Osteoblast (primary cell): ENCODE data around the gene HES1. TPM values are rescaled to one million over a fixed set of nuclear protein-coding genes. Genes with fewer than 3 reads are reported as not detected.
A peak's percentile ranks its signal among the peaks of the same experiment; 100 is the strongest.
"Not testable (repeated sequence)": the region's sequence is repeated elsewhere in the genome, so short reads cannot be mapped to it uniquely, and the experiment has no call there.

Source experiments
- DNase-seq: peaks from one replicate; pipeline ENCODE4 v3.0.0; 2011; ENCODE audit warnings: low spot score, mixed read lengths; ENCODE audit not compliant: insufficient read length; ENCODE audit errors: missing footprints
- H2AFZ ChIP-seq: 2 replicates; pipeline ENCODE4 v1.6.0; 2011; ENCODE audit warnings: mild to moderate bottlenecking, low read length
- H3K27ac ChIP-seq: 2 replicates; pipeline ENCODE4 v1.5.1; 2011; ENCODE audit warnings: mild to moderate bottlenecking, low read depth, low read length, moderate library complexity
- H3K27me3 ChIP-seq: 2 replicates; pipeline ENCODE4 v1.6.0; 2012; ENCODE audit warnings: mild to moderate bottlenecking, control low read depth, inconsistent platforms, low read length, moderate library complexity; ENCODE audit not compliant: insufficient read depth
- H3K36me3 ChIP-seq: 2 replicates; pipeline ENCODE4 v1.5.1; 2011; ENCODE audit warnings: mild to moderate bottlenecking, low read length, control low read depth, moderate library complexity; ENCODE audit not compliant: insufficient read depth
- H3K4me1 ChIP-seq: 2 replicates; pipeline ENCODE4 v1.5.1; 2011; ENCODE audit warnings: mild to moderate bottlenecking, low read length, control low read depth, moderate library complexity; ENCODE audit not compliant: insufficient read depth
- H3K4me2 ChIP-seq: 2 replicates; pipeline ENCODE4 v1.6.0; 2011; ENCODE audit warnings: mild to moderate bottlenecking, low read length; ENCODE audit not compliant: insufficient read depth
- H3K4me3 ChIP-seq: fragments of 200-600 bp; sonication (generic); 3 replicates; pipeline ENCODE4 v1.5.1; 2012; ENCODE audit warnings: mild to moderate bottlenecking, low read length, inconsistent platforms; ENCODE audit not compliant: insufficient read depth
- H3K79me2 ChIP-seq: 2 replicates; pipeline ENCODE4 v1.6.0; 2012; ENCODE audit warnings: mild to moderate bottlenecking, low read length, control low read depth, inconsistent platforms; ENCODE audit not compliant: insufficient read depth
- H3K9me3 ChIP-seq: 2 replicates; pipeline ENCODE4 v1.5.1; 2011; ENCODE audit warnings: low read depth, low read length, control low read depth
- H4K20me1 ChIP-seq: 2 replicates; pipeline ENCODE4 v1.6.0; 2012; ENCODE audit warnings: mild to moderate bottlenecking, low read length, control low read depth; ENCODE audit not compliant: insufficient read depth
- CTCF ChIP-seq: IDR thresholded peaks from 2 replicates; pipeline ENCODE4 v1.5.1; 2011; ENCODE audit warnings: mild to moderate bottlenecking, low read depth, low read length, moderate library complexity; ENCODE audit errors: extremely low read depth
- total RNA-seq: library from RNA; depleted of rRNA; stranded (reverse); fragments of >200 nt; gene quantifications from 2 replicates; pipeline ENCODE4 v1.2.3, GENCODE V29; 2012

The HES1 gene
- total RNA-seq, 1 donor, result 4.7 TPM

- Histone ChIP-seq H3K9me3 (no peaks in the 10 kb centered on the region), H3K27ac (no peak overlapping the region), H3K79me2 (no peaks in the 10 kb centered on the region), H4K20me1 (no peaks in the 10 kb centered on the region), H3K27me3 (peaks cover 28% of the 10 kb centered on the region), H3K4me1 (peaks cover 18% of the 10 kb centered on the region), H3K36me3 (no peaks in the 10 kb centered on the region), H2AFZ (no peak overlapping the region), H3K4me2 (no peak overlapping the region), H3K4me3 (no peak overlapping the region)
- DNase-seq, result no peak
- TF ChIP-seq CTCF, result no peak
These were observed 9.2 kb upstream of the HES1 start for GRCh38 chr3:194126790-194127189.

- no peak for DNase-seq
- no peak for TF ChIP-seq CTCF
- no peaks in the 10 kb centered on the region for H3K36me3 ChIP-seq
- H3K4me1 ChIP-seq, result peaks cover 20% of the 10 kb centered on the region
- peaks cover 20% of the 10 kb centered on the region for H3K27me3 ChIP-seq
- no peaks in the 10 kb centered on the region for H4K20me1 ChIP-seq
- H2AFZ ChIP-seq, result no peak overlapping the region
- no peaks in the 10 kb centered on the region for H3K9me3 ChIP-seq
- no peak overlapping the region for H3K27ac ChIP-seq
- H3K4me3 ChIP-seq, result no peak overlapping the region
- no peaks in the 10 kb centered on the region for H3K79me2 ChIP-seq
- no peak overlapping the region for H3K4me2 ChIP-seq
These were observed 7.6 kb upstream of the HES1 start for GRCh38 chr3:194128202-194128918.

- not testable (repeated sequence) for H3K4me3 ChIP-seq, H4K20me1 ChIP-seq, H3K36me3 ChIP-seq, H2AFZ ChIP-seq, DNase-seq, H3K9me3 ChIP-seq, H3K4me2 ChIP-seq, H3K27ac ChIP-seq, H3K79me2 ChIP-seq
- Histone ChIP-seq H3K4me1 (peaks cover 24% of the 10 kb centered on the region), H3K27me3 (peaks cover 18% of the 10 kb centered on the region)
These were observed 7.0 kb upstream of the HES1 start for GRCh38 chr3:194128919-194129295.

GRCh38 chr3:194129581-194130133 is 6.3 kb upstream of the HES1 start:
- H3K27me3 ChIP-seq, result peaks cover 12% of the 10 kb centered on the region
- H3K4me2 ChIP-seq, result peak overlapping the region; percentile 16
- no peak overlapping the region for H3K4me3 ChIP-seq
- no peaks in the 10 kb centered on the region for H3K79me2 ChIP-seq
- H3K36me3 ChIP-seq, result no peaks in the 10 kb centered on the region
- H2AFZ ChIP-seq, result no peak overlapping the region
- no peak for DNase-seq
- TF ChIP-seq CTCF, result no peak
- no peaks in the 10 kb centered on the region for H3K9me3 ChIP-seq
- peak overlapping the region; percentile 43 for H3K27ac ChIP-seq
- peaks cover 24% of the 10 kb centered on the region for H3K4me1 ChIP-seq
- no peaks in the 10 kb centered on the region for H4K20me1 ChIP-seq
